Astrocyte of the spinal cord (primary cell): ENCODE data around the gene CIDEA.

Experiments used
- DNase-seq: peaks from one replicate; pipeline ENCODE4 v3.0.0; 2011; ENCODE audit warnings: low read depth, low spot score
- H3K4me3 ChIP-seq: 2 replicates; pipeline ENCODE4 v1.5.1; 2011; ENCODE audit warnings: low read depth, mild to moderate bottlenecking, low read length, moderate library complexity
- in situ Hi-C: cut with HindIII; loops from 2 replicates; pipeline ENCODE4 v1.10.0; 2017; ENCODE audit warnings: low sequenced_read_pairs
- TF ChIP-seq, protein P1 (sequence below): IDR thresholded peaks from 2 replicates; pipeline ENCODE4 v1.5.1; 2012; ENCODE audit warnings: low read depth, mild to moderate bottlenecking, low read length, inconsistent platforms

The CIDEA gene

DNA sequence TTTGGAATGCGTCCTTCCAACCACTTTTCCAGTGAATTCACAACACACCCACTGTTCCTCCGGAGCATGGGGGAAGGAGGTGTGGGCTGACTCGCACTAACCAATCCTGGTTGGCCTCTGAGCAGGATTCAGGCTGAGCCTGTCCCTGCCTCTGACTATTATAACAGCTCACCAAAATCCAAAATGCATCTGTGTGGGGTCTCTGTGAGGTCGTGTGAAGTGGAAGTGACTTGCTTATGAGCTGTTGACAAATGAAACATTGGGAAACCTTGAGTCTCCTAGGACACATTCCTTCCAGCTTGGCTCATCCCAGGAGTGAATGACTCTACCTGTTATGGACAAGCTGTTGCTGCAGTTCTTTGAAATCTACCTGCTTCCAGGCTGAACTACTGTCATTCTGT lies 1.5 kb downstream of the CIDEA start:
- in situ Hi-C loops = no loop called here
- no peak overlapping the region for H3K4me3 ChIP-seq
- no peak for DNase-seq
- TF ChIP-seq, protein P1, sequence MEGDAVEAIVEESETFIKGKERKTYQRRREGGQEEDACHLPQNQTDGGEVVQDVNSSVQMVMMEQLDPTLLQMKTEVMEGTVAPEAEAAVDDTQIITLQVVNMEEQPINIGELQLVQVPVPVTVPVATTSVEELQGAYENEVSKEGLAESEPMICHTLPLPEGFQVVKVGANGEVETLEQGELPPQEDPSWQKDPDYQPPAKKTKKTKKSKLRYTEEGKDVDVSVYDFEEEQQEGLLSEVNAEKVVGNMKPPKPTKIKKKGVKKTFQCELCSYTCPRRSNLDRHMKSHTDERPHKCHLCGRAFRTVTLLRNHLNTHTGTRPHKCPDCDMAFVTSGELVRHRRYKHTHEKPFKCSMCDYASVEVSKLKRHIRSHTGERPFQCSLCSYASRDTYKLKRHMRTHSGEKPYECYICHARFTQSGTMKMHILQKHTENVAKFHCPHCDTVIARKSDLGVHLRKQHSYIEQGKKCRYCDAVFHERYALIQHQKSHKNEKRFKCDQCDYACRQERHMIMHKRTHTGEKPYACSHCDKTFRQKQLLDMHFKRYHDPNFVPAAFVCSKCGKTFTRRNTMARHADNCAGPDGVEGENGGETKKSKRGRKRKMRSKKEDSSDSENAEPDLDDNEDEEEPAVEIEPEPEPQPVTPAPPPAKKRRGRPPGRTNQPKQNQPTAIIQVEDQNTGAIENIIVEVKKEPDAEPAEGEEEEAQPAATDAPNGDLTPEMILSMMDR = no peak

DNA sequence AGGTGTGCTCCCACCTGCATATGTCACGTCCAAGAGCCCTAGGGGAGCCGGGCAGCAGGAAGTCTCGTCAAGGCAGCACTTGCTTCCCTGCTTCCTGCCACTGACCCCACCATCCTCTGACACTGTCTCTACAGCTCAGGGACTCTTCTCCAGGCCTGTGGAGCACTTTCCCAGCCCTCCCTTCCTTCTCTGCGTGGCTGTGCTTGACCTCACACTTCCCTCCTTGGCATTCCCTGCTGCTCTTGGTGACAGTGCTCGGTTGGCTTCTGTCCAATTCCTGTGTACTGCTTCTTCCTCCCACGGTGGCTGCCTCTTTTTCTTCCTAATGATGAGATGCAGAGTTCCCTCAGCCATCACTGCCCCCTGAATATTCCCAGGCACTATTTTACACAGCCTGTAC lies 2.8 kb downstream of the CIDEA start:
- no peak overlapping the region for H3K4me3 ChIP-seq
- TF ChIP-seq, protein P1 = no peak
- in situ Hi-C loops = no loop called here
- DNase-seq = no peak

DNA sequence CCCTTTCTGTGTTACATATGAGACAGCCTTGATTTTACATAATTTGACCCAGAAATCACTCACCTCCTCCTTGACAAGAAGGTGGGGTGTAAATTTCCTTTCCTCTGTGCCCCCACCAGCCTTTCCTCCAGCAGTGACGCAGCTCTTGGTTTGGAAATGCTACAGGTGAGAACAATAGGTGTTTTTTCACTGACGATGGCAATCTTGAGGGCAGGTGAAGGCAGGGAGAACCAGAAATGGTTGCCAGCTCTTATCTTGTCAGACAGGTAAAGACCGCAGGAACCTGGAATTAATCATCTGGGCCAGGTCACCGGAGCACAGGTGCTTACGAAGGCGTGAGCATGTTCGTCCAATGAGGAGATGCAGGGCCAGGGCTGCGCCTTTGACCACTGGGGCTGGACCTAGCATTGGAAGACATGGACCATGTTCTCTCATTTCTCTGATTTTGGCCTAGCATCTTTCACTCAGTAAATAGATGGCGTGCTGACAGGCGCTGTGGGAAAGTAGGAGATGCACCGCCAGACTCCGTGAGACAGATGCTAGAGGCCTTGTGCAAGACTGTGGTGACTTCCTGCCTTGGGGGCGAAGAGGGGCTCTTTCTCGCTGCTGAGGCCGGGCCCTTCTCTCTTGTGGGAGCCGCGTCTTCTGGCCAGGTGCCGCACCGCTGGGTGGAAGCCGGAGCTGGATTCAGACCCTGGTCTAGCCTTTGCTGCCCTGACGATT lies 4.0 kb downstream of the CIDEA start:
- TF ChIP-seq, protein P1 = no peak
- in situ Hi-C loops = no loop called here
- no peak for DNase-seq
- H3K4me3 ChIP-seq = no peak overlapping the region

DNA sequence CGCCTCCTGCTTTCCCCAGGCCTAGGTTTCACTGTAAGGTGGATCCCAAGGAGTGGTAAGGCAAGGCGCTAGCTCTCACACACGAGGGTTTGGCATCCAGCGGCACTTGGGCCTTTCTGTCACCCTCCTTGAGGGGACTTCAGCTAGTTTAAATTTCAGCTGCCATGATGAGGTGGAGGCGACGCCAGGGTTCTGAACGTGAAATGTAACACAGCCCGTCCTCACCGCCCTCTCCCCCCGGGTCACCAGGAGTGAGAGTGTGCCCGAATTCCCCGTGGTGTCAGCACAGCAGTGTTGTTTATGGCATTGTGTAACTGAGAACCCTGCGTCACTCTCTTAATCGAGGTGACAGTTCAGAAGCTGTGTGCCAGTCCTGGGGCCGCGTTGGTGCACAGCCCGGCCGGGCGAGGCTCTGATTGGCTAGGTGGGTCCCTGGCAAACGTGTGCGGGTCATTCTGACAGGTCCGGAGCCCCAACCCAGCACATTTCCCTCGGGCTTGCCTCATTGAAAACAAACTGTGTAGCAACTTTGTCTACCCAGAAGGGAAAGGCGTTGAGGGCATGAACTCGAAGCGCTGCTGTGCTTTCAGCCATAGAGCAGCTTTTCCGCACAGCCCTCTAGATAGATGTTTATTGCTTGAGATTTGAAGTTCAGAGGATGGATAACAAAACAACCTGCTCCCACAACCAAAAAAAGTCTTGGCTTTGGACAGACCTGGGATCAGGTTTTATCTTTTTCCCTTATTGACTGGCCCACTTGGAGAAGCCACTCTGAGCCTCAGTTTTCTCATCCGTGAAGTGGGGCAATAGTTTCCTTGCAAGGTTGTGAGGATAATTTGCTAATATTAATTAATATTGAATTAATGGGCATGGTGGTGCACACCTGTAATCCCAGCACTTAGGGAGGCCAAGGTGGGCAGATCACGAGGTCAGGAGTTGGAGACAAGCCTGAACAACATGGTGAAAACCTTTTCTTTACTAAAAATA lies 4.9 kb downstream of the CIDEA start:
- TF ChIP-seq, protein P1 = no peak
- in situ Hi-C loops = no loop called here

DNA sequence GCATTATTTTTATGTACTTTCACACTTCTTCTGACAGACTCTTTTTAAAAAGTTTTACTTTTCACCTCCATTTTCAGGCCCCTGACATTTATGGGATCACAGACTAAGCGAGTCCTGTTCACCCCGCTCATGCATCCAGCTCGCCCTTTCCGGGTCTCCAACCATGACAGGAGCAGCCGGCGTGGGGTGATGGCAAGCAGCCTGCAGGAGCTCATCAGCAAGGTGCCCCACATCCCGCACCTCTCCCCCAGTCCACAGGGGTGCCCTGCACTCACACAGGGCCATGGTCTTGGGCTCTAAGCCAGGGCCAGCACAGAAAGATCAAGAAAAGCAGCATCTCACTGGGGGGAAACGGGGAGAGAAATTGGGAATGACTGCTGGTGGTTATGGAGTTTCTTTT lies 8.6 kb downstream of the CIDEA start:
- TF ChIP-seq, protein P1 = no peak
- in situ Hi-C loops = no loop called here
- no peak overlapping the region for H3K4me3 ChIP-seq
- DNase-seq = no peak

More for the DNA sequence above, 4.9 kb downstream of the CIDEA start:
- DNase-seq = no peak
- H3K4me3 ChIP-seq = no peak overlapping the region

DNA sequence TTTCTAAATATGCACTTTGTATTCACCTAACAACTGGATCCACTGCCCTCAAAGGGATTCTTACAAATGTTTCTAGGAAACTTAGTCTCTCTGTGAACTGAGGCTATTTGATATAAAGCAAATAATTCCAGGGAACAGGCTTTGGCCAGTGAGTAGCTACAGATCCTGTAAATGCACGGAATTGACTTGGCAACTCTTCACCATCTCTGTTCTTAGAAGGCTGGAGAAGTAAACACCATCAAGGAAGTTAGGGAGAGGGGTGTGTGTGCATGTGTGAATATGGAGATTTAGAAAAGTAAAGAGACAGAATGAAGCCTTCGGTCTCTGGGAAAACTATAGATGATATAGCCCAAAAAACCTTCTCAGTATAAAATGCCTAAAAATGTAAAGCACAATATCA lies 10.7 kb downstream of the CIDEA start:
- no peak overlapping the region for H3K4me3 ChIP-seq
- no peak for DNase-seq
- TF ChIP-seq, protein P1 = no peak
- in situ Hi-C loops = no loop called here
